Measurements from ENCODE around the gene KANSL3.

The KANSL3 gene

DNA sequence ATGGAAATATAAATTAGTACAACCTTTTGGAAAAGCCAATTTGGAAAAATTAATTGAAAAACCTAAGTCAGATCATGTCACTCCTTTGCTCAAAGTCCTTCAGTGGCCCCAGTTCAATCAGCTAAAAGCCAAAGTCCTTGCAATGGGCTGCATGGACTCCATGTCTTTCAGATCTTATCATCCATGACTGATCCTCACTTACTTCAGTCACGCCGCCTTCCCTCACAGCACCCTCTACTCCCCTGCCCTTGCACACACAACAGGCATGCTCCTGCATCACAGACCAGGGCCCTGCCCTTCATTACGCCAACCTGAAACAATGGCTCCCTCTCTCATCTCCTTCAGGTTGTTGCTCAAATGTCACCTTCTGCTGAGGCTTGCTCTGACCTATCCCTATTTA is 15.6 kb downstream of the KANSL3 start:
- H3K4me3 ChIP-seq (ENCODE audit: low read depth, low read length), result no peak overlapping the region
- no peak for DNase-seq (ENCODE audit: low read depth)
- TF ChIP-seq CTCF (IDR thresholded peaks at IDR 0.05; ENCODE audit: low read depth, low read length, missing control alignments), result no peak

DNA sequence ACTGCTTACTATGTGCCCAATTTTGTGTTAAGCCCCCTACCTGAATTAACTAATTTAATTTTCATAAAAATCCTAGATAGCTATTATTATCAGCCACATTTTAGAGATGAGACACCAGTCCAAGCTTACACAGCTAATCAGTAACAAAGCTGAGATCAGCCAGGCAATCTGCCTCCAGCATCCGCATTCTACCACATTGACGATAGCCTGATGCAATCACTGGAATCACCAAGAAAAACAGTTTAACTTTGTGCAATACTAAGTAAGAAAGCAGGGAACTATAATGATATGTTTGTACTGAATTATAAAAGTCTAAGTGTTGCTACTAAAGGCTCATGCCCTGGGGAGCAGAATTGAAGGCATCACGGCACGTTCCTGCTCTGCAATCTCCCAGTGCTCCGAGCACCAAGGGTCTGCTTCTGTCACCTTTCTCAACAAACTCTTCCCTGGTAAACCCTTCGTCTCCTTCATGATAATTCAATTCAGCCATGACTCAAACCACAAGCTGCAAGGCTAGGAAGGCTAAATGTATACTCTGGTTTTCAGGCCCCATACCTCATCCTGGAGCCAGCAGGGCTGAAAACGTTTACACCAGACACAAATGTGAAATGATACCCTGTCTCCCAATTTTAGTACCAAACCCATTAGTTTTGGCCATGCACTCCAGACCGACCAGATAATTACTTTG is 19.4 kb downstream of the KANSL3 start:
- no peak overlapping the region for H3K4me3 ChIP-seq (ENCODE audit: low read depth, low read length)
- DNase-seq (ENCODE audit: low read depth), result no peak
- no peak for TF ChIP-seq CTCF (IDR thresholded peaks at IDR 0.05; ENCODE audit: low read depth, low read length, missing control alignments)

DNA sequence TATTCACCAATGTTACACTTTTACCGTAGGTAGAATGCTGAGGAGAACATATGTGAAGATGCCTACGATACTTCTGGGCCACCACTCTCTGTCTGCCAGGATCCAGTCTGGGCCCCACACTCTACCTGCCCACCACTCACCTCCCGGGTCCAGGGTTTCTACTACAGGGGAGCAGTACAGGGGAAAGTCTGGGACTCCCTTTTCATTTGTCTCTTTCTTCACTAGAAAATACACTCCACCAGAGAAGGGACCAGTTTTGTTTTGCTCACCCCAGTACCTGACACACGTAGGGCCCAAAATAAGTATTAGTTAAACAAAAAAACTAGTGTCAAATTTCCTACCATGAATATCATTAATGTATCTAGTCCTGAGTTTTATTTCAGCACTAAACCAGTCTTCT is 21.1 kb downstream of the KANSL3 start:
- H3K4me3 ChIP-seq (ENCODE audit: low read depth, low read length), result no peak overlapping the region
- no peak for TF ChIP-seq CTCF (IDR thresholded peaks at IDR 0.05; ENCODE audit: low read depth, low read length, missing control alignments)
- DNase-seq (ENCODE audit: low read depth), result no peak

GRCh38 chr2:96616535-96616934 is 21.6 kb downstream of the KANSL3 start:
- TF ChIP-seq CTCF (IDR thresholded peaks at IDR 0.05; ENCODE audit: low read depth, low read length, missing control alignments), result no peak
- H3K4me3 ChIP-seq (ENCODE audit: low read depth, low read length), result no peak overlapping the region
- DNase-seq (ENCODE audit: low read depth), result no peak

GRCh38 chr2:96616128-96616527 is 22.0 kb downstream of the KANSL3 start:
- no peak for TF ChIP-seq CTCF (IDR thresholded peaks at IDR 0.05; ENCODE audit: low read depth, low read length, missing control alignments)
- H3K4me3 ChIP-seq (ENCODE audit: low read depth, low read length), result no peak overlapping the region
- no peak for DNase-seq (ENCODE audit: low read depth)

GRCh38 chr2:96608469-96609455 is 29.4 kb downstream of the KANSL3 start:
- TF ChIP-seq CTCF (IDR thresholded peaks at IDR 0.05; ENCODE audit: low read depth, low read length, missing control alignments), result no peak
- DNase-seq (ENCODE audit: low read depth), result peak; percentile 12
- no peak overlapping the region for H3K4me3 ChIP-seq (ENCODE audit: low read depth, low read length)
